GM11168 (cell line): ENCODE results near the gene CACNA1B.

ENCODE experiments used
- in situ Hi-C: fragments of 300-500 bp; cut with MboI; formaldehyde crosslinking; loops from one replicate; pipeline ENCODE4 v1.12.0; 2022; ENCODE audit warnings: low sequenced_read_pairs; ENCODE audit not compliant: unreplicated experiment

CACNA1B gene

GRCh38 chr9:137917795-137918194, 40.2 kb downstream of the CACNA1B start:
- in situ Hi-C loops = no loop called here

GRCh38 chr9:137918331-137919094, 40.9 kb downstream of the CACNA1B start:
- in situ Hi-C loops = no loop called here

- in situ Hi-C loops = no loop called here
Measured at GRCh38 chr9:137919095-137919465, 41.5 kb downstream of the CACNA1B start.

DNA sequence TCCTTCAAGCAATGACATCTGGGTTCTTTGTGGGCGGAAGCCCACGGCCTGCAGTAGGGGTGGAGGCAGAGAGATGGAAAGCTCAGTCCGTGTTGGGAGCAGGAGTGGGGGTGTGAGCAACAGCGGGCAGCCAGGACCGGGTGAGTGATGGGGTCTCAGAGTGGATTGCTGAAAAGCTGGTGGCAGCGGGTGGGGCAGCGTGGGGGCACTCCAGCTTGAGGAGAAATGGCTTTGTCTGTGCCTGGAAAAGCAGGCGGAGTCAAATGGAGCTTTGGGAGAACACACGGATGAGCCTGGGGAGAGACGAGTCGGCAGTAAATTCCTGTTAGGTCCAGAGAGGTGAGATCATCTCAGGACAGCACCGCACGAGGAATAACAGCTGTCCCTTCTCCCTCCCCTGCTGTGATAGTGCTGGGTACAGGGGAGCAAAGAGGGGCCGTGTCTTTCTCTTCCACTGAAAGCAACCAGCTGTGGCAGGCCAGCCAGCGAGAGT, 42.1 kb downstream of the CACNA1B start:
- in situ Hi-C loops = no loop called here

DNA sequence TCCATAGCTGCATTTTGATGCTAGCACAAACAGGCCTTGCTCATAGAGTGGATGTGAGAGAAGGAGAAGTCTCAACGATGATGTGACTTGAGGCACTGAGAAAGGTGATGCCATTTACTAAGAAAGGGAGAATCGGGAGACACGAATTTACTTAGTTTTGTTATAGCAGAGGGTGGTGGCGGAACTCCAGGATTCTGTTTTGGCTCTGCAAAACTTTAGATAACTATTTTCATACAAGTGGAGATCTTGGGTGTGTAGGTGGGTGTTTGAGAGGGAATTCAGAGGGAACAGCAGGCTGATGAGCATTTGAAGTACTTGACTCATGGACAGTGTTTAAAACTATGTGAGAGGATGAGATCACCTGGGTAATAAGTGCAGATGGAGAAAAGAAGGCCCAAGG, 43.2 kb downstream of the CACNA1B start:
- in situ Hi-C loops = no loop called here

DNA sequence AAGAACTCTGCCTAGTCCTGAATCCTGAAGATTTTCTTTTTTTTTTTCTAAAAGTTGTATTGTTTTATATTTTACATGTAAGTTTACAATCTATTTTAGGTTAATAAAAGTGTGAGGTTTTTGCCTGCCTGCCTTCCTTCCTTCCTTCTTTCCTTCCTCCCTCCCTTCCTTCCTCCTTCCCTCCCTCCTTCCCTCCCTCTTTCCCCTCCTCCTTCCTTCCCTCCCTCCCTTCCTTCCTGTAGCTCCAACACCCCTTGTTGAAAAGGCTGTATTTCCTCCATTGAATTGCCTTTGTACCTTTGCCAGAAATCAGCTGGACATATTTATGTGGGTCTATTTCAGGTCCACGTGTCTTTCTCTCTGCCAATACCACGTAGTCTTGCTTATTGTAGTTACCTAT, 46.6 kb downstream of the CACNA1B start:
- in situ Hi-C loops = no loop called here

- in situ Hi-C loops = no loop called here
Measured at GRCh38 chr9:137924761-137925369, 47.3 kb downstream of the CACNA1B start.

GRCh38 chr9:137943655-137944054, 66.1 kb downstream of the CACNA1B start:
- in situ Hi-C loops = no loop called here

DNA sequence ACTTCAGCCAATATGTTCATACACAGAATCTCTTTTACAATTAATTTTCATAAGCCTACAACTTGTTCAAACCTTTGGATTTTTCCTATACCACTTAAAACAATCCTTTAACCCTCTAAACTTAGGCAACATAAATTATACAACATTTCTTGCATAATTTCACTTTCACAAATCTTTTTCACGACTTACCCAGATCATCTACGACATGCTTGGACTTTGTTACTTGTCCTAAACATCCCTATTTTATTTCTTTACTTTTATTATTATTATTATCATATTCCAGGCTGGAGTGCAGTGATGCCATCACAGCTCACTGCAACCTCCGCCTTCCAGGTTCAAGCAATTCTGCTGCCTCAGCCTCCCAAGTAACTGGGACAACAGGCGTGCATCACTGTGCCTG, 68.0 kb downstream of the CACNA1B start:
- in situ Hi-C loops = no loop called here

DNA sequence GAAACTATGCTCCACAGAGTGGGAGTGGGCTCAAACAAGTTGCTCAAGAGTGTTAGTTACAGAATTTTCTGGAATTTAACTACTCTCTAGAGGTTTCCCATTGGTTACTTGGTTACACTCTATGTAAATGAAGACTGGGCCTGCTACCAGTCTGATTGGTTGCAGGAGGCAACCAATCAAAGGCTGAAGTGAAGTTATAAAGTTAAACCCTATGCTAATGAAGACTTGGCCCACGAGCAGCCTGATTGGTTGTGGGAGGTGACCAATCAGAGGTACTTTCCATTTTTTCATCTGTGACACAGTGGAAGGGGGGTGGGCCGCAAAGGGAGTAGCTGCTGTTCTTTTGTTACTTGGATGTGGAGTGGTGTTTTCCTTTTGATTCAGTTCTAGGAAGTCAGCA, 69.4 kb downstream of the CACNA1B start:
- in situ Hi-C loops = no loop called here

- in situ Hi-C loops = no loop called here
Measured at GRCh38 chr9:137948642-137949041, 71.1 kb downstream of the CACNA1B start.

DNA sequence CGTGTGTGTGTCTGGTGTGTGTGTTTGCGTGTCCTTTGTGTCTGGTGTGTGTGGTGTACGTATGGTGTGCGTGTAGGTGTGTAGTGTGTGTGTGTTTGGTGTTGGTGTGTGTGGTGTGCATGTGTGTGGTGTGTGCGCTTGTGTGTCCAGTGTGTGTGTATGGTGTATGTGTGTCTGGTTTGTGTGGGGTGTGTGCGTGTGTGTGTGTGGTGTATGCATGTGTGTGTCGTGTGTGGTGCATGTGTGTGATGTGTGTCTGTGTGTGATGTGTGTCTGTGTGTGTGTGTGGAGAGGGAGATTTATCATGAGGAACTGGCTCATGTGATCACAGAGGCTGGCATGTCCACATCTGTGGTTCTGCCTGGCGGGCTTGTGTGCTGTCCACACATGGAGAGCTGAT, 71.7 kb downstream of the CACNA1B start:
- in situ Hi-C loops = no loop called here

DNA sequence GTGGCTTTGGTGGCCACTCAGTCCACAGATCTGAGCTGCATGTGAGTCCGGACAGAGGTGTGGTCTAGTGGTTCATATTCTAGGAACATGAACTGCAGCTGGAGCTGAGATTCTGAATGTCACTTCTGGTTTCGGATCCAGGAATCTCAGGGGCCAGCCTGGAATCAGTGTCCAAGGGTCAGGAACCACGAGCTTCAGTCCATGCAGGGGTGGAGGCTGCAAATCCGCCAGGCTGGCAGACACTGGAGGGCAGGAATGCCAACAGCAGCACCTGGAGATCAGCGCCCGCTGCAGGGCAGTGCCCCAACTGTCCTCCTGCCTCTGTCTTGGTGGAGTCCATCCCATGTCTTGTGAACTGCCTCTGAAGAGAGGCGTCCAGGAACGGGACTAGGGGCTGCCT, 73.5 kb downstream of the CACNA1B start:
- in situ Hi-C loops = no loop called here

DNA sequence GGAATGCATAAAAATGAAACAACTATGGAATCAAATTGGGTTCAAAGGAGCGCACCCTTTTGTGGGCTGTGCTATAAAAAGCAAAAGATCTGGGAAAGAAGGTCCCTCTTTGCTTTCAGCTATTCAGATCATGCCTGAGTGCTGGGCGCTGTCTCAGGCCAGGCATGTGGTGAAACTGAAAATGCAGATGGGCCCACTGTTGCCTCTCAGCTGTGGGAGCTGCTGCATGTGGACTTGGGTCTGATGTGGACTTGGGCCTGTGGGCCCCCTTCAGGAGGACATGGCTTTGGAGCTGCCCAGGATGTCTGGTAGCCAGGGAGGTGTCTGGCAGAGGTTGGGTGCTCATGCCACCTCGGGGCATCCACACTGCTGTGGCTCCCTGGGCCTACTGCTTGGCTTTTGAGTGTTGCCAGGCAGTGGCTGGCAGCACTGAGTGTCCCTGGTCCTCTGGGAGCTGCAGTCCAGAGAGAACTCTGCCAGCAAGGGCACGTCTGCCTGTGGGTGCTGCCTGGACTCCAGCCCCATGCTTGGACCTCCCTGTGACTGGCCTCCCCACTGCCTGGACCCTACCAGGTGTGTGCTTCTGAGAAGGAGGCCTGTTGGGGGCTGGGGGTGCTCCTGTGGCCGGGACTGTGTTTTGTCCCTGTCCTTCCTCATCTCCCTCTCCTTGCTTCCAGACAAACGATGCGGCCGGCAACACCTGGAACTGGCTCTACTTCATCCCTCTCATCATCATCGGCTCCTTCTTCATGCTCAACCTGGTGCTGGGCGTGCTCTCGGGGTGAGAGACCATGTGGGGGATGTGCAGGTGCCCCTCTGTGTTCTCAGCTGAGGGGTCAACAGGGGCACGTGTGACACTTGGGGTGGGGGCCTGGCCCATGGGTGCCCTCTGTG, 74.3 kb downstream of the CACNA1B start:
- in situ Hi-C loops = no loop called here

GRCh38 chr9:137952976-137953666, 75.5 kb downstream of the CACNA1B start:
- in situ Hi-C loops = no loop called here

DNA sequence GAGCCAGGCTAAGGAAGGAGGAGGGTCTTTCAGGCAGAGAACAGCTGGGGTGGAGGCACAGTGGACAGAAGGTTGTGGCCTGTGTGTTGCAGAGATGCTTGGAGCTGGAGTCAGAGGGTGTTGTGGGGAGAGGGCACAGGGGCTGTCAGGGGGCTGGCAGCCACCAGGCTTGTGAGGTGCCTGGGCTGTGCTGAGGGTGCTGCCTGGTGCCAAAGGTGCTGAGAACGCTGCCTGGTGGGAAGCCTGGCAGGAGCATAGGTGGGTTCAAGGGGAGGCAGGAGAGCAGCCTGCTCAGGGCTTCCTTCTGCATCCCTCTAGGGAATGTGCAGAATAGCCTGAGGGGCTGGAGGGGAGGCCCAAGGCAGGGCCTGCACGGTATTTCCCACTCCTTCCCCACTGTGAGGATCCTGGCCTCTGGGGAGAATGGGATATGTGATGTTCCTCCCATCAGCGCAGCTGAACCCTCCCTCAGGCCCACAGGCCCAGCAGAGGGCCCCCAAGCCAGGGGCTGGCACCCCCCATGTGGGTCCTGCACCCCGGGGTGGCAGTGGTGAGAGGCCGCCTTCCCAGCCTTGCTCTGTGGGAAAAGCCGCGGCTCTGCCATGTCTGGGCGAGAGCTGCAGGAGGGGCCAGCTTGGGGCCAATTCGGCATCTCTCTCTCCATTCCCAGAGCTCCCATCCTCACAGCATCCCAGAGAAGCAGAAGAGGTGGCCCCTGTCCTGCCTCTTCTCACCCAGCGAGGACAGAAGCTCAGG, 76.3 kb downstream of the CACNA1B start:
- in situ Hi-C loops = no loop called here

DNA sequence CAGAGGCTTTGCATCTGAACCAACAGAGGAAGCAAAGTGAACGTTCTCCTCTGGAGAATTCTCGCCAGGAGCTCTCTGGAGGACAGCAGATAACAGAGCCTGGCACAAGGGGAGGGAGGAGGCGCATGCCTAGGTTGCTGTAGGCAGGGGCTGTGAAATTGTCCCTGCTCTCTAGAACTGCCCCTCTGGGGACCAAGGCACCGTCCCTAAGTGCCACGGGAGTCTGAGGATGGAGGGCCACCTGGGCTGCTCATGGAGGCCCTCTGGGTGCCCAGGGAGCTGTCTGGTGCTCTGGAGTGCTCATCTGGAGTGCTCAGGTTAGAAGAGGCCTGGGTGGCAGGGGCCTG, 77.6 kb downstream of the CACNA1B start:
- in situ Hi-C loops = no loop called here

DNA sequence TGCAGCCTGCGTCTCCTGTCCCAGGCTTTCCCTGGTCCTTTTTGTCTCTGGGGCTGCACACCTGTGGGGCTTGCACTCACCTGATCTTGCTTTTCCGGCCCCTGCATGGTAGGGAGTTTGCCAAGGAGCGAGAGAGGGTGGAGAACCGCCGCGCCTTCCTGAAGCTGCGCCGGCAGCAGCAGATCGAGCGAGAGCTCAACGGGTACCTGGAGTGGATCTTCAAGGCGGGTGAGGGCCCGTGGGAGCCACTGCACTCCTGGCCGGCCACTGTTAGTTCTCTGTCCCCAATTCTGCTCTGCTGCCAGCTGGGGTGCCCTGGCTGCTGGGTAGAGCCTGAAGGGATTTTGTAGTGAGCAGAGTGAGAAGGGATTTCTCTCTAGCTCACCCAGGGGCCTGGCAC, 78.0 kb downstream of the CACNA1B start:
- in situ Hi-C loops = no loop called here

GRCh38 chr9:137956039-137956438, 78.5 kb downstream of the CACNA1B start:
- in situ Hi-C loops = no loop called here
